Muscle layer of colon (tissue), 2 donors: Measurements from ENCODE around the gene GSTA4.
"Not testable (repeated sequence)": the region's sequence is repeated elsewhere in the genome, so short reads cannot be mapped to it uniquely, and the experiment has no call there.

Source experiments
- H3K27ac ChIP-seq: one replicate; pipeline ENCODE4 v1.7.0; 2013; ENCODE audit warnings: low read depth, mild to moderate bottlenecking, low read length, moderate library complexity
- H3K27me3 ChIP-seq, 2 donors: one replicate each; pipeline ENCODE4 v1.7.0; 2013; ENCODE audit warnings: low read length in 2 of 2, mild to moderate bottlenecking in 2 of 2; ENCODE audit not compliant: insufficient read depth in 2 of 2, control insufficient read depth in 1 of 2
- H3K36me3 ChIP-seq: one replicate; pipeline ENCODE4 v1.7.0; 2013; ENCODE audit warnings: mild to moderate bottlenecking, low read length; ENCODE audit not compliant: insufficient read depth
- H3K4me1 ChIP-seq: one replicate; pipeline ENCODE4 v1.7.0; 2013; ENCODE audit warnings: mild to moderate bottlenecking, low read length; ENCODE audit not compliant: insufficient read depth
- H3K4me3 ChIP-seq, 2 donors: one replicate each; pipeline ENCODE4 v1.7.0; 2013; ENCODE audit warnings: low read length in 2 of 2, low read depth in 1 of 2, mild to moderate bottlenecking in 1 of 2, moderate library complexity in 1 of 2
- H3K9ac ChIP-seq: one replicate; pipeline ENCODE4 v1.7.0; 2013; ENCODE audit warnings: low read length
- H3K9me3 ChIP-seq: one replicate; pipeline ENCODE4 v1.7.0; 2013; ENCODE audit warnings: mild to moderate bottlenecking, low read length
- donor health status: abdominal sarcoma.
- donor health status: Adenocarcinoma of cecum.

GSTA4 gene

DNA sequence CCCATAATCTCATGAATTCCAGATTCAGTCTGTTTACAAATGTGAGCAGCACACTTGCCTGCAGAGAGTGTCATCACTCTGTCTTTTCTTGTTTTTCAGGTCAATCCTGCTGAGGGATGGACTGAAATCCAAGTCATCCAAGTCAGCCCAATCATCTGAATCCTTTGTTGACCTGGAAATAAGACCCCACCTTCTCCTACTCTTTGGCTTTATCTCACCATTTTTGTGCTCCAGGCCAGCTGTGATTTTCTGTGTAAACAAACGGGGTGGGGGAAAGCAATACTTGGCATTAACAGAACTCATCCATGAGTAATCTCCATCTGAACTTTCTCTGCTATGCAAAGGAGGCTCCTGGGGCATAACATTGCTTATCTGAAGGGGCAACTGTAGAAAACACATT, 16.9 kb upstream of the GSTA4 start:
- H3K4me1 ChIP-seq = no peaks in the 10 kb centered on the region
- no peaks in the 10 kb centered on the region for H3K27me3 ChIP-seq
- peaks cover 87% of the 10 kb centered on the region for H3K36me3 ChIP-seq
- no peaks in the 10 kb centered on the region for H3K9me3 ChIP-seq
- no peak overlapping the region for H3K4me3 ChIP-seq
- no peak overlapping the region for H3K9ac ChIP-seq
- H3K27ac ChIP-seq = no peak overlapping the region

DNA sequence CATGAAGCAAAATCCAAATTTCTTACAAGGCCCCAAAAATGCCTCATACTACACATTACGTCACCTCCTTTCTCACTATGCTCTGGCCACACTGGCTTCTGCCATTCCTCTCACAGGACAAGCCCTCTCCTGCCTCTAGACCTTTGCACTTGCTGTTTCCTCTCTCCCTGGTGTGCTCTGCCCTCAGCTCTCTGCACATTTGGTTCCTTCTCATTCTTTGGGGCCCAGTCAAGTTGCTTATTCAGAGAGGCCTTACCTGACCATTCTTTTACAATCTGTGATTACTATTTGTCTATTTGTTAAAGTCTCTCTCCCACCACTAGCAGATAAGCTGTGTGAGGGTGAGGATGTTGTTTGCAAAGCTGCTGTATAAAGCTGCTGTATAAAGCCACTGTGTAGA, 15.4 kb upstream of the GSTA4 start:
- Histone ChIP-seq H3K36me3 (peaks cover 86% of the 10 kb centered on the region), H3K27ac (no peak overlapping the region), H3K4me3 (no peak overlapping the region), H3K4me1 (no peaks in the 10 kb centered on the region), H3K27me3 (no peaks in the 10 kb centered on the region), H3K9me3 (no peaks in the 10 kb centered on the region), H3K9ac (no peak overlapping the region)

- Histone ChIP-seq H3K9ac (no peak overlapping the region), H3K4me1 (no peaks in the 10 kb centered on the region), H3K27me3 (no peaks in the 10 kb centered on the region), H3K27ac (no peak overlapping the region), H3K36me3 (peaks cover 84% of the 10 kb centered on the region), H3K9me3 (no peaks in the 10 kb centered on the region), H3K4me3 (no peak overlapping the region)
These were observed 14.4 kb upstream of the GSTA4 start for GRCh38 chr6:53009511-53009910.

- no peaks in the 10 kb centered on the region for H3K4me1 ChIP-seq
- H3K27me3 ChIP-seq = no peaks in the 10 kb centered on the region
- peaks cover 81% of the 10 kb centered on the region for H3K36me3 ChIP-seq
These were observed 14.0 kb upstream of the GSTA4 start for GRCh38 chr6:53009056-53009455.

GRCh38 chr6:53008192-53008687, 13.2 kb upstream of the GSTA4 start:
- H3K9me3 ChIP-seq, H3K9ac ChIP-seq, H3K27me3 ChIP-seq, H3K4me1 ChIP-seq, H3K27ac ChIP-seq, H3K4me3 ChIP-seq: not testable (repeated sequence)
- H3K36me3 ChIP-seq = peaks cover 78% of the 10 kb centered on the region

More at GRCh38 chr6:53009056-53009455, 14.0 kb upstream of the GSTA4 start:
- Histone ChIP-seq H3K9ac (no peak overlapping the region), H3K4me3 (no peak overlapping the region), H3K27ac (no peak overlapping the region), H3K9me3 (no peaks in the 10 kb centered on the region)

DNA sequence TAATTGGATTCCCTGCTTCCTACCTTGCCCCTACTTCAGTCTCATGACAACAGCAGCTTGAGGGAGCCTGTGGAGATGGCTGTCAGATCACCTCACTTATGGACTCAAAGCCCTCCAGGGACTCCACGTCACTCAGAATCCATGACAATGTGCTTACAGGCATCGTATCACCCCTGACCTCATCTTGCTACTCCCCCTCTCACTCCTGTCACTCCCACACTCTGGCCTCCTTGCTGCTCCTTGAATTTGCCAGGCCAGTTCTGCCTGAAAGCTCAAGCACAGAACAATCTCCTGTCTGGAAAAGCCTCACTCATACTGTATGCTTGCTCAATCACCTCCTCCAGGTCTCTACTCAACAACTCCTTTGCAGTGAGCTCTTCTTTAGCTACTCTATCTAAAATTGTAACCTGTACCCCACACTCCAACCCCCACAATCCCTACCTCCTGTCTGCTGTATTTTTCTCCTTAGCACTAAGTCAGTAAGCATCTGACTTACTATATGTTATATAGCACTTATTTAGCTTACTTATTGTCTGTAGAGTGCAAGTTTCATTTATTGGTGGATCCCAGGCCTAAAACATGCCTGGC, 10.7 kb upstream of the GSTA4 start:
- Histone ChIP-seq H3K36me3 (peaks cover 57% of the 10 kb centered on the region), H3K27me3 (no peaks in the 10 kb centered on the region), H3K27ac (no peak overlapping the region), H3K4me1 (no peaks in the 10 kb centered on the region), H3K9me3 (no peaks in the 10 kb centered on the region), H3K4me3 (no peak overlapping the region), H3K9ac (no peak overlapping the region)

GRCh38 chr6:52999456-52999855, 4.4 kb upstream of the GSTA4 start:
- no peaks in the 10 kb centered on the region for H3K4me1 ChIP-seq
- no peaks in the 10 kb centered on the region for H3K9me3 ChIP-seq
- peaks cover 9% of the 10 kb centered on the region for H3K36me3 ChIP-seq
- no peaks in the 10 kb centered on the region for H3K27me3 ChIP-seq
- H3K4me3 ChIP-seq = no peak overlapping the region
- H3K27ac ChIP-seq = no peak overlapping the region
- no peak overlapping the region for H3K9ac ChIP-seq

DNA sequence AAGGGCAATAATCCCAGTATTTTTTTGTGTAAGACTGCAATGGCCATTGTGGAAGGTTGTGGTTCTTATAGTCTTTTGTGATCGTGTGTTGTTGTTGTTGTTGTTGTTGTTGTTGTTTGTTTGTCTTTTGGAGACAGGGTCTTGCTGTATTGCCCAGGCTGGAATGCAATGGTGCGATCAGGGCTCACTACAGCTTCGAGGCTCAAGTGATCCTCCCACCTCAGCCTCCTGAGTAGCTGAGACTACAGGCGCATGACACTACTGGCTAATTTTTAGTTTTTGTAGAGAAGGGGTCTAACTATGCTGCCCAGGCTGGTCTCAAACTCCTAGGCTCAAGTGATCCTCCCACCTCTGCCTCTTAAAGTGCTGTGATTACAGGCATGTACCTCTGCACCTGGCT, 3.5 kb upstream of the GSTA4 start:
- Histone ChIP-seq H3K27me3 (no peaks in the 10 kb centered on the region), H3K36me3 (peaks cover 6% of the 10 kb centered on the region), H3K4me1 (no peaks in the 10 kb centered on the region), H3K9ac (no peak overlapping the region), H3K9me3 (no peaks in the 10 kb centered on the region), H3K4me3 (no peak overlapping the region), H3K27ac (no peak overlapping the region)

DNA sequence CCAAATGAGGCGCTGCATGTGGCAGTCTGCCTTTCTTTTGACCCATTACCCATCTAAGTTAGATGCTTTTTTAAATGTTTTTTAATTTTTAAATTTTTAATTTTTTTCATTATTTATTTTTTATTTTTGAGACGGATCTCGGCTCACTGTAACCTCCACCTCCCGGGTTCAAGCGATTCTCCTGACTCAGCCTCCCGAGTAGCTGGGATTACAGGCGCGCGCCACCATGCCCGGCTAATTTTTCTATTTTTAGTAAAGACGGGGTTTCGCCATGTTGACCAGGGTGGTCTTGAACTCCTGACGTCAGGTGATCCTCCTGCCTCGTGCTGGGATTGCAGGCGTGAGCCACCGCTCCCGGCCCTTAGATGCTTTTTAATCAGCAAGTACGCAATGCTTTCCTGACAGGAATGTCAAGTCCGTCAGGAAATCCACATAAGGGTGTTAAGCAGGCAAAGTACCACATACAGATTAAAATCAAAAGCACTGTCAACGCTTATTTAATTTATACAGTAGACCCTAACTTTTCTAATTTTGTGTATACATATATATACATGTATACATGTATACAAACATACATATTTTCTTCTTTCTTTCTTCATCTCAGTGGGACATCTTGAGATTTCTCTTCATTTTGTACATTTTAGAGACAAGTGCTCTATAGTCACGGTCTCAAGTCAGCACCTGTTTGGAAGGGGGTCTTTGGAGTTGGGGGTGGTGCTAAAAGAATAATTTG, 995 bp upstream of the GSTA4 start:
- no peaks in the 10 kb centered on the region for H3K36me3 ChIP-seq
- H3K4me1 ChIP-seq = no peaks in the 10 kb centered on the region
- no peaks in the 10 kb centered on the region for H3K27me3 ChIP-seq
- peak overlapping the region; percentile 17 for H3K27ac ChIP-seq
- H3K9me3 ChIP-seq = no peaks in the 10 kb centered on the region
- H3K4me3 ChIP-seq = no peak overlapping the region
- no peak overlapping the region for H3K9ac ChIP-seq

DNA sequence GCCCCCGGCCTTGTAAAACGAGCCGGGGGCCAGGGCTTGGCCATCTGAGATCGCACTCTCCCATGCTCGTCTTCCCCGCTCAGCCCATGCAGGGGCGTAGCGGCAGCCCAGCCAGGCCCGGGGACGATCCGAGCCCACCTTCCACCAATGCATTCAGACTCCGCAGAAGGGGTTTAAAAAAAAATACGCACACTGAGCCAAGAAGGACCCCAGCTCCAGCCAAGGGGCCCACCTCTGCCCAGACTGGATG, 320 bp downstream of the GSTA4 start:
- H3K27ac ChIP-seq = peak overlapping the region; percentile 93
- no peaks in the 10 kb centered on the region for H3K36me3 ChIP-seq

DNA sequence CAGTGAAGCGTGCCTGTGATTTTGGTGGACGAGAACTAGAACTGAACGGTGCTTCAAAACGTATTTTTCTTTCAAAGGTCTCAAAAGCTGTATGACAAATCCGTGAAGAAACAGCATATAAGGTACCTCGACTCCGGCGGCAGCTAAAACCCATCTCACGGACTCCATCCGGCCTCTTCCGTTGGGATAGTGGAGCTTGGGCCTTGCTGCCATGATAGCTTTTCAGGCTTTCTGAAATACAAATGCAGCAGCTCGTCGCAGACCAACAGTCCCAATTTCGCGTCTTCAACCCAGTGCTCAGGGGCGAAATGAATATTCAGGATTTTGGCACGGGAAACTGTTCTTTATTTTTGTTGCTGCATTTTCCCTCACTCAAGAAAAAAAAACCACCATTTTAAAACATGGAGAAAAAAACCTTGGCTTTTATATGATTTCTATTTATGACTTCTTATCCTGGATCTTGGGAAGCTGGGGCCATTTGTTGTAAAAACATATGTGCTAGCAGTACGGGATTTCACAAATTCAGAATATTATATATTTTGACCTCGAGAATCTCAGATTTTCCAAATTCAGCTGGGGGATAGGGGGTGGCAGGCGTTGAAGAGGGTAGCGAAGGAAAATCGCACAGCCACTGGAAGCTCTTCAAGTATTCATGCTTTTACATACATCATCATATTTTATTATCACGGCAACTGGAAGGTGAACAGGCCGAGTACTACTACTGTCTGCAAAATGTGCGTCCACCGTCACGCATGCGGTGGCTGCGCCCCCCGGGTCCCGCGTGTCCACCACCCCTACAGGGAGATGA, 849 bp downstream of the GSTA4 start:
- Histone ChIP-seq H3K27ac (peak overlapping the region; percentile 93), H3K4me1 (no peaks in the 10 kb centered on the region), H3K36me3 (no peaks in the 10 kb centered on the region), H3K9ac (peak overlapping the region; percentile 95), H3K4me3 (peak overlapping the region; percentile 55 to 96), H3K9me3 (no peaks in the 10 kb centered on the region), H3K27me3 (no peaks in the 10 kb centered on the region)

More for the DNA sequence above, 320 bp downstream of the GSTA4 start:
- Histone ChIP-seq H3K9ac (peak overlapping the region; percentile 95), H3K27me3 (no peaks in the 10 kb centered on the region), H3K9me3 (no peaks in the 10 kb centered on the region), H3K4me3 (peak overlapping the region; percentile 55 to 96), H3K4me1 (no peaks in the 10 kb centered on the region)
